KMS-11 (cell line): Measurements from ENCODE around the gene PYROXD2.

Experiments used
- H2AFZ ChIP-seq: fragments of 200-600 bp; sonication (generic); 2 replicates; pipeline ENCODE4 v1.6.1; 2016; ENCODE audit warnings: antibody characterized with exemption, mixed run types, low read depth
- H3K27ac ChIP-seq: fragments of 200-600 bp; sonication (generic); 2 replicates; pipeline ENCODE4 v1.6.1; 2016; ENCODE audit warnings: mild to moderate bottlenecking, mixed run types
- H3K27me3 ChIP-seq: fragments of 200-600 bp; sonication (generic); 2 replicates; pipeline ENCODE4 v1.6.1; 2017; ENCODE audit warnings: mild to moderate bottlenecking, low read depth, mixed run types, moderate library complexity; ENCODE audit not compliant: insufficient read depth
- H3K36me3 ChIP-seq: fragments of 200-600 bp; sonication (generic); 2 replicates; pipeline ENCODE4 v1.6.1; 2017; ENCODE audit warnings: mild to moderate bottlenecking, mixed run types; ENCODE audit not compliant: insufficient read depth
- H3K4me1 ChIP-seq: fragments of 200-600 bp; sonication (generic); 2 replicates; pipeline ENCODE4 v1.6.1; 2016; ENCODE audit warnings: mild to moderate bottlenecking, low read depth, mixed run types; ENCODE audit not compliant: poor library complexity, severe bottlenecking
- H3K4me2 ChIP-seq: fragments of 200-600 bp; sonication (generic); 2 replicates; pipeline ENCODE4 v1.7.0; 2016; ENCODE audit warnings: mild to moderate bottlenecking, mixed run types
- H3K4me3 ChIP-seq: fragments of 200-600 bp; sonication (generic); IDR thresholded peaks from 2 replicates; pipeline ENCODE4 v1.6.1; 2017; ENCODE audit warnings: low read depth, low read length, mixed read lengths; ENCODE audit not compliant: insufficient read depth
- H3K79me2 ChIP-seq: fragments of 200-600 bp; sonication (generic); 2 replicates; pipeline ENCODE4 v1.6.1; 2016; ENCODE audit warnings: low read depth, mixed run types; ENCODE audit not compliant: insufficient read depth
- H3K9ac ChIP-seq: fragments of 200-600 bp; sonication (generic); 2 replicates; pipeline ENCODE4 v1.6.1; 2016; ENCODE audit warnings: mild to moderate bottlenecking, mixed run types
- H4K20me1 ChIP-seq: fragments of 200-600 bp; sonication (generic); 2 replicates; pipeline ENCODE4 v1.6.1; 2016; ENCODE audit warnings: mild to moderate bottlenecking, mixed run types; ENCODE audit not compliant: insufficient read depth
- TF ChIP-seq, protein P1 (sequence below): fragments of 200-600 bp; sonication (generic); conservative IDR thresholded peaks from 2 replicates; pipeline ENCODE4 v1.6.1; 2017; ENCODE audit warnings: low read depth, mild to moderate bottlenecking, antibody characterized with exemption, low read length, moderate library complexity, mixed read lengths

Gene PYROXD2

DNA sequence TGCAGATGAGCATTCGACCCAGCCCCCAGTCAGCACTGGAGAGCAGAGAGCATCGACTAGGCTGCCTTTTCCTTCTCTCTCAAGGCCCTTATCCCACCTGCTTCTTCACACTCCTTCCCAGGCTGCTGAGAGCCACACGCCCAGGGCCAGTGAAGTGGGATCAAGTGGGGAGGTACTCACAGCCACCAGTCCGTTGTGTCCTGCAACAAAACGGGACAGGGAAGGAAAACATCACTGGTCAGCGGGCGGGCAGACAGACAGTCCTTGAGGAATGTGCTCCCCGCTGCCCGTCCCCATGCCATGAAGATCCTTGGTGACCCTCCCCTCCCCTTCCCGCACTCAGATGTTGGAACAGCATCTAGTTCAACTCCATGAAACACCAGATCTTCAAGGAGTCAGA, 4.2 kb downstream of the PYROXD2 start:
- no peaks in the 10 kb centered on the region for H3K36me3 ChIP-seq
- H3K27ac ChIP-seq = no peak overlapping the region
- no peaks in the 10 kb centered on the region for H4K20me1 ChIP-seq
- no peaks in the 10 kb centered on the region for H3K79me2 ChIP-seq
- peaks cover 23% of the 10 kb centered on the region for H3K4me1 ChIP-seq
- no peak overlapping the region for H2AFZ ChIP-seq
- no peak overlapping the region for H3K9ac ChIP-seq
- no peak overlapping the region for H3K4me2 ChIP-seq
- no peaks in the 10 kb centered on the region for H3K27me3 ChIP-seq
- TF ChIP-seq, protein P1, sequence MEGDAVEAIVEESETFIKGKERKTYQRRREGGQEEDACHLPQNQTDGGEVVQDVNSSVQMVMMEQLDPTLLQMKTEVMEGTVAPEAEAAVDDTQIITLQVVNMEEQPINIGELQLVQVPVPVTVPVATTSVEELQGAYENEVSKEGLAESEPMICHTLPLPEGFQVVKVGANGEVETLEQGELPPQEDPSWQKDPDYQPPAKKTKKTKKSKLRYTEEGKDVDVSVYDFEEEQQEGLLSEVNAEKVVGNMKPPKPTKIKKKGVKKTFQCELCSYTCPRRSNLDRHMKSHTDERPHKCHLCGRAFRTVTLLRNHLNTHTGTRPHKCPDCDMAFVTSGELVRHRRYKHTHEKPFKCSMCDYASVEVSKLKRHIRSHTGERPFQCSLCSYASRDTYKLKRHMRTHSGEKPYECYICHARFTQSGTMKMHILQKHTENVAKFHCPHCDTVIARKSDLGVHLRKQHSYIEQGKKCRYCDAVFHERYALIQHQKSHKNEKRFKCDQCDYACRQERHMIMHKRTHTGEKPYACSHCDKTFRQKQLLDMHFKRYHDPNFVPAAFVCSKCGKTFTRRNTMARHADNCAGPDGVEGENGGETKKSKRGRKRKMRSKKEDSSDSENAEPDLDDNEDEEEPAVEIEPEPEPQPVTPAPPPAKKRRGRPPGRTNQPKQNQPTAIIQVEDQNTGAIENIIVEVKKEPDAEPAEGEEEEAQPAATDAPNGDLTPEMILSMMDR = no peak
- H3K4me3 ChIP-seq = no peak overlapping the region

DNA sequence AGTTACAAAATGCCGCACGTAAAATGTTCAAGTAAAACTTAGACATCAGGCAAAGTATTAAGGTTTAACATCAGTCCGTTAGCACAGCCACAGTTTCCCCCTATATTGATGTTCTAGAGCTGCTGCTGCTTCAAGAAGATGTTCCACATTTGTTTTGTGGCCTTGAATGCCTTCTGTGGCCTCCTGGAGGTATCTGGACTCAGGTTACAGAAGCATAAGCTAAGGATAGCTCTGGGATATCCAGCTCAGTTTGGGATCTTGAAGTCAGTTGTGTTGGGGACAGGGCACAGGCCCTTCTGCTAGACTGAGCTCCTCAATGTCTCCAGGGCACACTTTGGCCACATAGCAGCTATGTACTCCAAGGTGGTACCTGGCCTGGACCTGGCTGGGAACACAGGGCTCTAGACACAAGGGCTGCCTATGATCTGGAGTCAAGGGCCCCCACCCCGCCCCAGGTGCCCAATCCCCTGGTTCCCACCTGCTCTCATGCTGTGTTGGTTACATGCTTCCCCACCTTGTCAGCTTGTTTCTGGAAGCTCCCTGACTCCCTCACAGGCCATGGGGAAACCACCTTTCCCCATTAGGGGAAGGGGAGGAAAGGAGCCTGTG, 4.7 kb downstream of the PYROXD2 start:
- H4K20me1 ChIP-seq = no peaks in the 10 kb centered on the region
- H3K36me3 ChIP-seq = no peaks in the 10 kb centered on the region
- no peaks in the 10 kb centered on the region for H3K79me2 ChIP-seq
- no peak overlapping the region for H3K4me3 ChIP-seq
- H3K9ac ChIP-seq = no peak overlapping the region
- peaks cover 23% of the 10 kb centered on the region for H3K4me1 ChIP-seq
- TF ChIP-seq, protein P1 = no peak
- H2AFZ ChIP-seq = no peak overlapping the region
- H3K27ac ChIP-seq = no peak overlapping the region
- no peaks in the 10 kb centered on the region for H3K27me3 ChIP-seq
- no peak overlapping the region for H3K4me2 ChIP-seq

DNA sequence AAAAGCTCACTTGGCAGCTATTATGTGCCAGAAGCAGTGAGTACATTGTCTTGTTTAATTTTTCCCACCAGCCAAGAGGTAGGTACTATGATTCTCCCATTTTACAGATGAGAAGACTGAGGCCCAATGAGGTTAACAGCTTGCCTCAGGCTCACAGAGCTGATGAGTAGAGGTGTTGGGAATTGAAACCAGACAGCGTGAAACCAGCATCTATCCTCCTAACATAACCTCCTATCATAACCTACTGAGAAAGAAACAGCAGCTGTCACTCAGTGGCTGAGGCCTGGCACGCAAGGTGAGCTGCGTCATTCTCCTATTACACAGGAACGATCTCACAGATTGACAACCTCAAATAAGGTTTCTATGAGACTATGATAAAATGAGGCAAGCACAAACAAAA, 6.2 kb downstream of the PYROXD2 start:
- Histone ChIP-seq H3K27me3 (no peaks in the 10 kb centered on the region), H3K9ac (no peak overlapping the region), H3K4me2 (no peak overlapping the region), H3K27ac (no peak overlapping the region), H3K79me2 (no peaks in the 10 kb centered on the region), H4K20me1 (no peaks in the 10 kb centered on the region), H3K4me3 (no peak overlapping the region), H2AFZ (no peak overlapping the region), H3K4me1 (peaks cover 34% of the 10 kb centered on the region), H3K36me3 (no peaks in the 10 kb centered on the region)
- TF ChIP-seq, protein P1 = no peak

DNA sequence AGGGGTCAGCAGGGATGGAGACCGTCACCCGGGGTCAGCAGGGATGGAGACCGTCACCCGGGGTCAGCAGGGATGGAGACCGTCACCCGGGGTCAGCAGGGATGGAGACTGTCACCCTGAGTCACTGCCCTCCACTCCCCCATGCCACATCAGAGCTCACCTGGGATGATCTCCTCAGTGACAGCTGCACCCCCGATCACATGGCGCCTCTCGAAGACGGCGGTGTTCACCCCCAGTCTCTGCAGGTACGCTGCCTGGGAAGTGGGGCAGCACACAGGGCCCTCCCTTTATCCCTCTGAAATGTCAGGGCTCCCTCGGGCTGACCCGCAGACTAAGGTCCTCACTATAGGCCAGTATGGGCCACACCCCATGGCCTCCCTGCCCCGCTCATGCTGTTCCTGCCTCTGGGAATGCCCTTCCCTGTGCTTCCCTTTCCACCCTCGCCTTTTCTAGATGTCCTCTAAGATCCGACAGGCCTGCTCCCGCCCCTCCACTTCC, 7.2 kb downstream of the PYROXD2 start:
- no peaks in the 10 kb centered on the region for H3K36me3 ChIP-seq
- H3K27me3 ChIP-seq = no peaks in the 10 kb centered on the region
- TF ChIP-seq, protein P1 = no peak
- H3K4me1 ChIP-seq = peaks cover 30% of the 10 kb centered on the region
- no peak overlapping the region for H3K4me2 ChIP-seq
- H3K4me3 ChIP-seq = no peak overlapping the region
- no peaks in the 10 kb centered on the region for H3K79me2 ChIP-seq
- H3K27ac ChIP-seq = no peak overlapping the region
- H3K9ac ChIP-seq = no peak overlapping the region
- H2AFZ ChIP-seq = no peak overlapping the region
- no peaks in the 10 kb centered on the region for H4K20me1 ChIP-seq
